Stomach (tissue), 8 donors: ENCODE data around the gene PLA2G4B. TPM values are rescaled to one million over a fixed set of nuclear protein-coding genes. Genes with fewer than 3 reads are reported as not detected.

Experiments used
- polyA plus RNA-seq, 3 donors: library from polyadenylated mRNA; stranded (reverse); fragments of 200-250 nt; gene quantifications; one replicate each; pipeline ENCODE4 v1.2.3, GENCODE V29; 2013
- small RNA-seq, 4 donors: library from RNA; depleted of rRNA; stranded (forward); fragments of <200 nt; gene quantifications; one replicate each; pipeline ENCODE3, GENCODE V24; 2016
- total RNA-seq, 5 donors: library from RNA; depleted of rRNA; stranded (reverse); fragments of >200 nt; gene quantifications; one replicate each; pipeline versions ENCODE4 v1.1.0 to v1.2.3, GENCODE V29; 2014 to 2016
- donor health status: healthy with polysubstance abuse.
- donor health status: Bipolar disorder and iron deficiency.
- donor health status: healthy.

Gene PLA2G4B
- total and polyA plus RNA-seq, 8 donors = 2.6 to 71.2 (median 14.0) TPM

Small RNA genes within 50 kb of the gene (small RNA-seq; reads per million reads assigned to genes)
- gene JMJD7-PLA2G4B (0 to 0.31 (median 0.07) reads per million in 4 donors), gene MIR4310 (0 reads per million in 4 donors), gene RNA5SP393 (0 reads per million in 4 donors)

Other genes starting within 250 kb of the PLA2G4B start
- 10 to 100 TPM; 19.6 to 75.2 (median 47.4) TPM for gene MGA, start 178.4 kb upstream of the PLA2G4B start, total RNA-seq
- gene MGA, start 178.4 kb upstream of the PLA2G4B start, polyA plus RNA-seq = 1 to 10 TPM; 2.1 to 2.3 (median 2.2) TPM
- gene MAPKBP1, start 64.4 kb upstream of the PLA2G4B start, total RNA-seq = 10 to 100 TPM in 4 of 5 donors, 1 to 10 TPM in 1; 8.8 to 41.5 (median 22.6) TPM
- 10 to 100 TPM in 2 of 3 donors, 1 to 10 TPM in 1; 9.0 to 20.5 (median 13.1) TPM for gene MAPKBP1, start 64.4 kb upstream of the PLA2G4B start, polyA plus RNA-seq
- 1 to 10 TPM in 1 of 5 donors, under 1 TPM in 2, not detected in 2; 0.55 to 3.1 (median 0.58) TPM for gene JMJD7, start 10.8 kb upstream of the PLA2G4B start, total RNA-seq
- gene JMJD7, start 10.8 kb upstream of the PLA2G4B start, polyA plus RNA-seq = 10 to 100 TPM; 16.8 to 24.2 (median 22.5) TPM
- 1 to 10 TPM in 1 of 5 donors, under 1 TPM in 3, not detected in 1; 0.29 to 4.9 (median 0.80) TPM for gene SPTBN5, start 55.2 kb downstream of the PLA2G4B start, total RNA-seq
- 1 to 10 TPM; 2.6 to 3.2 (median 2.9) TPM for gene SPTBN5, start 55.2 kb downstream of the PLA2G4B start, polyA plus RNA-seq
- gene EHD4, start 133.7 kb downstream of the PLA2G4B start, total RNA-seq = 10 to 100 TPM in 4 of 5 donors, 1 to 10 TPM in 1; 9.4 to 86.4 (median 23.1) TPM
- gene EHD4, start 133.7 kb downstream of the PLA2G4B start, polyA plus RNA-seq = 10 to 100 TPM in 1 of 3 donors, 1 to 10 TPM in 2; 5.8 to 12.1 (median 9.8) TPM
- gene PLA2G4E, start 182.2 kb downstream of the PLA2G4B start, total RNA-seq = not detected
- gene PLA2G4E, start 182.2 kb downstream of the PLA2G4B start, polyA plus RNA-seq = under 1 TPM in 1 of 3 donors, not detected in 2; 0.78 TPM